ENCODE data around the gene ZDHHC11B.
"Not testable (repeated sequence)": the region's sequence is repeated elsewhere in the genome, so short reads cannot be mapped to it uniquely, and the experiment has no call there.

ZDHHC11B gene

GRCh38 chr5:752532-753115 is 31.9 kb downstream of the ZDHHC11B start:
- not testable (repeated sequence) for DNase-seq (ENCODE audit: low read depth in 2 of 2)

- not testable (repeated sequence) for DNase-seq (ENCODE audit: low read depth in 2 of 2)
These were observed 32.5 kb downstream of the ZDHHC11B start for GRCh38 chr5:751992-752391.

- DNase-seq (ENCODE audit: low read depth in 2 of 2): no peak
These were observed 33.0 kb downstream of the ZDHHC11B start for GRCh38 chr5:751496-751895.

- not testable (repeated sequence) for DNase-seq (ENCODE audit: low read depth in 2 of 2)
These were observed 34.3 kb downstream of the ZDHHC11B start for GRCh38 chr5:750226-750625.

- no peak for DNase-seq (ENCODE audit: low read depth in 2 of 2)
These were observed 35.3 kb downstream of the ZDHHC11B start for GRCh38 chr5:749101-749670.

- DNase-seq (ENCODE audit: low read depth in 2 of 2): not testable (repeated sequence)
These were observed 36.2 kb downstream of the ZDHHC11B start for GRCh38 chr5:748011-748980.

- DNase-seq (ENCODE audit: low read depth in 2 of 2): not testable (repeated sequence)
These were observed 37.2 kb downstream of the ZDHHC11B start for GRCh38 chr5:747303-747844.

- DNase-seq (ENCODE audit: low read depth in 2 of 2): no peak
These were observed 38.2 kb downstream of the ZDHHC11B start for GRCh38 chr5:746258-746761.

- not testable (repeated sequence) for DNase-seq (ENCODE audit: low read depth in 2 of 2)
These were observed 39.0 kb downstream of the ZDHHC11B start for GRCh38 chr5:745272-746142.

- DNase-seq (ENCODE audit: low read depth in 2 of 2): not testable (repeated sequence)
These were observed 40.7 kb downstream of the ZDHHC11B start for GRCh38 chr5:743696-744404.

- not testable (repeated sequence) for DNase-seq (ENCODE audit: low read depth in 2 of 2)
These were observed 42.3 kb downstream of the ZDHHC11B start for GRCh38 chr5:742276-742675.

- DNase-seq (ENCODE audit: low read depth in 2 of 2): not testable (repeated sequence)
These were observed 50.4 kb downstream of the ZDHHC11B start for GRCh38 chr5:734145-734544.

GRCh38 chr5:732754-733454 is 51.6 kb downstream of the ZDHHC11B start:
- DNase-seq (ENCODE audit: low read depth in 2 of 2): not testable (repeated sequence)

GRCh38 chr5:729225-729624 is 55.3 kb downstream of the ZDHHC11B start:
- not testable (repeated sequence) for DNase-seq (ENCODE audit: low read depth in 2 of 2)

GRCh38 chr5:727087-727486 is 57.4 kb downstream of the ZDHHC11B start:
- not testable (repeated sequence) for DNase-seq (ENCODE audit: low read depth in 2 of 2)

- DNase-seq (ENCODE audit: low read depth in 2 of 2): not testable (repeated sequence)
These were observed 60.7 kb downstream of the ZDHHC11B start for GRCh38 chr5:723865-724264.

- not testable (repeated sequence) for DNase-seq (ENCODE audit: low read depth in 2 of 2)
These were observed 61.2 kb downstream of the ZDHHC11B start for GRCh38 chr5:723309-723708.

- not testable (repeated sequence) for DNase-seq (ENCODE audit: low read depth in 2 of 2)
These were observed 65.2 kb downstream of the ZDHHC11B start for GRCh38 chr5:719379-719778.

GRCh38 chr5:717143-717542 is 67.4 kb downstream of the ZDHHC11B start:
- DNase-seq (ENCODE audit: low read depth in 2 of 2): no peak

GRCh38 chr5:716740-717139 is 67.8 kb downstream of the ZDHHC11B start:
- not testable (repeated sequence) for DNase-seq (ENCODE audit: low read depth in 2 of 2)

Data from activated CD8-positive, alpha-beta memory T cell treated with anti-CD3 and anti-CD28 coated beads for 4 hours (primary cell).